H1 (cell line): ENCODE data around the gene CLEC16A. TPM values are rescaled to one million over a fixed set of nuclear protein-coding genes. Genes with fewer than 3 reads are reported as not detected.

Experiments used
- CHD1 ChIP-seq: IDR thresholded peaks from 2 replicates; pipeline ENCODE4 v1.6.1; 2012; ENCODE audit warnings: low read depth, low read length, improper control_type of control experiment
- CHD7 ChIP-seq: fragments of 300-600 bp; sonication (generic); IDR thresholded peaks from 2 replicates; pipeline ENCODE4 v1.7.1; 2012; ENCODE audit warnings: low read length, moderate library complexity, mild to moderate bottlenecking, inconsistent platforms; ENCODE audit not compliant: insufficient replicate concordance
- JUN ChIP-seq: IDR thresholded peaks from 2 replicates; pipeline ENCODE4 v1.6.1; 2011; ENCODE audit warnings: low read depth, mild to moderate bottlenecking, improper control_type of control experiment, low read length
- RAD21 ChIP-seq, 2 experiments: IDR thresholded peaks in 1 of 2; conservative IDR thresholded peaks in 1 of 2; 2 replicates each; pipeline ENCODE4 v1.6.1; 2011; ENCODE audit warnings: low read depth in 2 of 2, low read length in 2 of 2, improper control_type of control experiment in 1 of 2, inconsistent platforms in 1 of 2, mild to moderate bottlenecking in 1 of 2, moderate library complexity in 1 of 2
- TAF1 ChIP-seq: IDR thresholded peaks from 2 replicates; pipeline ENCODE4 v1.6.1; 2011; ENCODE audit warnings: mild to moderate bottlenecking, low read depth, low read length
- polyA plus RNA-seq, 7 experiments: library from polyadenylated mRNA; depleted of rRNA in 3 of 7; stranded (reverse) in 5 of 7; unstranded in 2 of 7; fragments of >200 nt in 5 of 7; fragments of 200-250 nt in 2 of 7; gene quantifications; 1 replicate in 5 of 7; 2 replicates in 1 of 7; 4 replicates in 1 of 7; pipeline versions ENCODE4 v1.2.1 to v1.2.3, GENCODE V29; 2011 to 2013; ENCODE audit warnings: missing spikeins in 2 of 7, mixed read lengths in 2 of 7
- total RNA-seq: library from RNA; stranded (reverse); fragmentation: NEBNext Ultra II Directional; extraction: Animal tissue kit (Norgen Biotek cat#: 25700); gene quantifications from 2 replicates; pipeline ENCODE4 v1.2.1, GENCODE V29; 2021

Gene CLEC16A
- total and polyA plus RNA-seq, 2 of the 8 experiments (the other 6 are each of a cell fraction or from before 2014, with no cell fraction given) = 7.6 to 19.3 TPM

GRCh38 chr16:11010575-11011221 lies 66.3 kb downstream of the CLEC16A start (continued):
- TF ChIP-seq TAF1 (no peak), CHD1 (no peak), RAD21 (IDR thresholded peaks at IDR 0.05 in 1 of 2, conservative IDR thresholded peaks at IDR 0.05 in 1 of 2; ENCODE audit: low read depth in 2 of 2, low read length in 2 of 2) (no peak), JUN (no peak), CHD7 (no peak)
